A549 (cell line): ENCODE data around the gene HP.

Experiments
- MAZ ChIP-seq: fragments of 150-350 bp; IDR thresholded peaks from 2 replicates; pipeline ENCODE4 v1.6.1; 2014; ENCODE audit warnings: antibody characterized with exemption, low read depth, low read length, borderline replicate concordance
- RARB ChIP-seq: fragments of 250-450 bp; sonication (Bioruptor Pico); IDR thresholded peaks from 2 replicates; pipeline ENCODE4 v1.8.0; 2021; ENCODE audit warnings: mild to moderate bottlenecking, moderate library complexity

- no peak for TF ChIP-seq RARB (CRISPR knock-in tag)
- TF ChIP-seq MAZ: no peak
Measured at GRCh38 chr16:72060405-72060804, 6.1 kb downstream of the HP start.
